NCI-H82 (cell line): Measurements from ENCODE around the gene USP19.

Experiments
- DNase-seq: peaks from one replicate; lab custom pipeline; 2025; lab: John Stamatoyannopoulos, UW

USP19 gene, protein sequence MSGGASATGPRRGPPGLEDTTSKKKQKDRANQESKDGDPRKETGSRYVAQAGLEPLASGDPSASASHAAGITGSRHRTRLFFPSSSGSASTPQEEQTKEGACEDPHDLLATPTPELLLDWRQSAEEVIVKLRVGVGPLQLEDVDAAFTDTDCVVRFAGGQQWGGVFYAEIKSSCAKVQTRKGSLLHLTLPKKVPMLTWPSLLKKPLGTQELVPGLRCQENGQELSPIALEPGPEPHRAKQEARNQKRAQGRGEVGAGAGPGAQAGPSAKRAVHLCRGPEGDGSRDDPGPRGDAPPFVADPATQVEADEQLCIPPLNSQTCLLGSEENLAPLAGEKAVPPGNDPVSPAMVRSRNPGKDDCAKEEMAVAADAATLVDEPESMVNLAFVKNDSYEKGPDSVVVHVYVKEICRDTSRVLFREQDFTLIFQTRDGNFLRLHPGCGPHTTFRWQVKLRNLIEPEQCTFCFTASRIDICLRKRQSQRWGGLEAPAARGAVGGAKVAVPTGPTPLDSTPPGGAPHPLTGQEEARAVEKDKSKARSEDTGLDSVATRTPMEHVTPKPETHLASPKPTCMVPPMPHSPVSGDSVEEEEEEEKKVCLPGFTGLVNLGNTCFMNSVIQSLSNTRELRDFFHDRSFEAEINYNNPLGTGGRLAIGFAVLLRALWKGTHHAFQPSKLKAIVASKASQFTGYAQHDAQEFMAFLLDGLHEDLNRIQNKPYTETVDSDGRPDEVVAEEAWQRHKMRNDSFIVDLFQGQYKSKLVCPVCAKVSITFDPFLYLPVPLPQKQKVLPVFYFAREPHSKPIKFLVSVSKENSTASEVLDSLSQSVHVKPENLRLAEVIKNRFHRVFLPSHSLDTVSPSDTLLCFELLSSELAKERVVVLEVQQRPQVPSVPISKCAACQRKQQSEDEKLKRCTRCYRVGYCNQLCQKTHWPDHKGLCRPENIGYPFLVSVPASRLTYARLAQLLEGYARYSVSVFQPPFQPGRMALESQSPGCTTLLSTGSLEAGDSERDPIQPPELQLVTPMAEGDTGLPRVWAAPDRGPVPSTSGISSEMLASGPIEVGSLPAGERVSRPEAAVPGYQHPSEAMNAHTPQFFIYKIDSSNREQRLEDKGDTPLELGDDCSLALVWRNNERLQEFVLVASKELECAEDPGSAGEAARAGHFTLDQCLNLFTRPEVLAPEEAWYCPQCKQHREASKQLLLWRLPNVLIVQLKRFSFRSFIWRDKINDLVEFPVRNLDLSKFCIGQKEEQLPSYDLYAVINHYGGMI (N-terminal part only)

GRCh38 chr3:49120438-49121131, at the start of gene USP19:
USP19 (minus strand) TSS chr3:49120823; CDS start chr3:49119145, 1,678 bp downstream.
- peak; percentile 95 for DNase-seq

- no peak for DNase-seq
Measured at GRCh38 chr3:49166752-49167556, 46.3 kb upstream of the USP19 start.

- DNase-seq: peak; percentile 79
Measured at GRCh38 chr3:49165771-49166751, 45.4 kb upstream of the USP19 start, which contains the start of gene CCDC71. CCDC71 (minus strand) TSS chr3:49166331; CDS start chr3:49164208, 2,123 bp downstream.

- peak; percentile 62 for DNase-seq
Measured at GRCh38 chr3:49164983-49165720, 44.5 kb upstream of the USP19 start.

GRCh38 chr3:49163609-49164008, 43.0 kb upstream of the USP19 start:
- DNase-seq: no peak

GRCh38 chr3:49162751-49163419, 42.3 kb upstream of the USP19 start:
- DNase-seq: no peak

DNA sequence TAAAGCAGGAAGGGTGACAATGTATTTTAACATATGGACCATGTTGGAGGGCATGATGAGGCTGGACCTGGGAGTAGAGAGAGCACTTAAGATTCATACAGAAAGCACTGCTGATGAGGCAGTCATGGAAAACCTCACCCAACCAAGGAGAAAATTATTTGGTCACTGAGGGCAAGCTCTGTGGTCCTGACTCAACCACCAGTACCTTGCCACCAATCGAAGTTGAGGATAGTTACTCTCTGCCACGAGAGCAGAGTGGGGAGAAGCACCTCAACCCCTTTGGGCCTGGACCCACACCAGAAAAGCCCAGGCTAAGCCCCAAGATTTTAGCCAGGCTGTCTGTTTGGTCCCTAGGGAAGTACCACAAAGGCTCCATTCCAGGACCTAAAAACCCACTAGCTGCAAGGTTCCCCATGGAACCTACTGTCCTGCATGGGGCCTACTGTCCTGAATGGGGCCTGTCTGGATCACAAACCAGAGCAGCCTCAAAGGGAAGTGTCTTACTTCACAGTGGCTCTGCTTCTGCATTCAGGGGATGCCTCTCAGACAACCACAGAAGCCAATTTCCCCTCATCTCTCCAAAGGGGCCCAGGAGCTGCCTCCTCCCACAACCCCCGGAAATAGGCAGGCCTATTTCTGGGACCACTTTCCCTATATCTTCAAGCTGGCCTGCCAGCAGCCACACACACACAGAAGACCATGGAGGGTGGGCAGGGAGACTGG, 41.3 kb upstream of the USP19 start:
- no peak for DNase-seq

DNA sequence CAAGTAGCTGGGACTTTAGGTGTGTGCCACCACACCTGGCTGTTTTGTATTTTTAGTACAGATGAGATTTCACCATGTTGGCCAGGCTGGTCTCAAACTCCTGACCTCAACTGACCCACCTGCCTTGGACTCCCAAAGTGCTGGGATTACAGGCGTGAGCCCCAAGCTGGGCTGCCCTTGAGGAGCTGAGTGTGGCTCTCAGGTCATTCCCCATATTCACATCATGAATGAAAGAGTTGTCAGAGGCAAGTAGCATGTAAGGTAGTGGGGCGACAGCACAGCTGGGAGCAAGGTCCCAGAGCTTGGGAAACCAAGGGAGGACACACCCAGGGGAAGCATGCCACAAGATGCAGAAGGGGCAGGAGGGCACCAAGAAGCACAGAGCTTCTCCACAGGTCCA, 40.6 kb upstream of the USP19 start:
- DNase-seq: no peak

- no peak for DNase-seq
Measured at GRCh38 chr3:49158792-49159191, 38.2 kb upstream of the USP19 start.

GRCh38 chr3:49158103-49158709, 37.6 kb upstream of the USP19 start:
- DNase-seq: peak; percentile 50

GRCh38 chr3:49157289-49157688, 36.7 kb upstream of the USP19 start:
- no peak for DNase-seq

DNA sequence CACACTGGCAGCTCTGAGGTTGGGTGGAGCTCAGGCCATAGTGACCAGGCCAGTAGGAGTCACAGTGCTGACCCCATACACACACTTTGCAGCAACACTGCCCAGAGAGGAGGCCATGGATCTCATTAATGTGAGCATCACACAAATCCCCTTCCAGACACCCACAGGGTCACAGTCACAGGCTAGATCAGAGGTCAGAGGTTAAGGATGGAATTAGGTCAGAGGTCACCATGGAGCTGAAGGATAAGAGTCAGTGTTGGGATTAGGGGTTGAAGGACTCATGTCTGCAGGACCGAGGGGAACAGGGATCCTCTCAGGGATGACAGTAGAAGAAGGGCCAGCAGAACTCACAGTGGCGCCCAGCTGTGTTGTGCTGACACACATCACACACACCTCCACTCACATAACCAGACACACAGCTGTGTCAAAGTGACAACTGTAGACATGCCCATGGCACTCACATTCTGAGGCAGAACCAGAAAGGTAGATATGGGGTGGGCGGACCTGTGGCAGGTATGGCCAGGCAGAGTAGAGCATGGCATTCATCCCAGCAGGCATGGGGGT, 32.8 kb upstream of the USP19 start:
- DNase-seq: no peak

- no peak for DNase-seq
Measured at GRCh38 chr3:49151610-49152009, 31.0 kb upstream of the USP19 start.

- no peak for DNase-seq
Measured at GRCh38 chr3:49148159-49148558, 27.5 kb upstream of the USP19 start.

GRCh38 chr3:49140080-49140479, 19.5 kb upstream of the USP19 start:
- no peak for DNase-seq

GRCh38 chr3:49135499-49135898, 14.9 kb upstream of the USP19 start:
- no peak for DNase-seq
